H1 (cell line): Measurements from ENCODE around the gene LRRC27.

Experiments used
- BACH1 ChIP-seq: IDR thresholded peaks from 2 replicates; pipeline ENCODE4 v1.6.1; 2012; ENCODE audit warnings: low read length, improper control_type of control experiment
- EGR1 ChIP-seq: IDR thresholded peaks from 2 replicates; pipeline ENCODE4 v1.6.1; 2011; ENCODE audit warnings: low read depth, low read length, borderline replicate concordance
- EP300 ChIP-seq, 2 experiments: IDR thresholded peaks; 1 replicate in 1 of 2; 2 replicates in 1 of 2; pipeline ENCODE4 v1.6.1; 2011 to 2012; ENCODE audit warnings: low read depth in 2 of 2, low read length in 2 of 2, mild to moderate bottlenecking in 2 of 2, borderline replicate concordance in 1 of 2, inconsistent platforms in 1 of 2, moderate library complexity in 1 of 2
- EZH2 ChIP-seq: fragments of 200-600 bp; sonication (generic); IDR thresholded peaks from 2 replicates; pipeline ENCODE4 v1.7.1; 2012; ENCODE audit warnings: low read depth, mild to moderate bottlenecking, moderate library complexity, low read length, inconsistent platforms; ENCODE audit not compliant: severe bottlenecking
- JUN ChIP-seq: IDR thresholded peaks from 2 replicates; pipeline ENCODE4 v1.6.1; 2011; ENCODE audit warnings: low read depth, mild to moderate bottlenecking, improper control_type of control experiment, low read length
- MAFK ChIP-seq: IDR thresholded peaks from 2 replicates; pipeline ENCODE4 v1.6.1; 2012; ENCODE audit warnings: low read depth, mild to moderate bottlenecking, improper control_type of control experiment, low read length
- SRF ChIP-seq: IDR thresholded peaks from 2 replicates; pipeline ENCODE4 v1.6.1; 2011; ENCODE audit warnings: mild to moderate bottlenecking, low read depth, low read length, moderate library complexity
- TAF7 ChIP-seq: optimal IDR thresholded peaks from 2 replicates; pipeline ENCODE3; 2011; ENCODE audit warnings: low read depth, mild to moderate bottlenecking, inconsistent platforms, low read length, moderate library complexity, borderline replicate concordance
- ZNF274 ChIP-seq: IDR thresholded peaks from 2 replicates; pipeline ENCODE4 v1.7.0; 2012; ENCODE audit warnings: low read length, borderline replicate concordance; ENCODE audit errors: extremely low read depth
- TF ChIP-seq, protein P1 (sequence below), 3 experiments: IDR thresholded peaks; 1 replicate in 2 of 3; 2 replicates in 1 of 3; pipeline versions ENCODE4 v1.5.1 to v1.6.1; 2011; ENCODE audit warnings: low read length in 3 of 3, mild to moderate bottlenecking in 3 of 3, inconsistent platforms in 2 of 3, low read depth in 1 of 3, moderate library complexity in 1 of 3; ENCODE audit not compliant: insufficient read depth in 1 of 3; ENCODE audit errors: control extremely low read depth in 1 of 3

DNA sequence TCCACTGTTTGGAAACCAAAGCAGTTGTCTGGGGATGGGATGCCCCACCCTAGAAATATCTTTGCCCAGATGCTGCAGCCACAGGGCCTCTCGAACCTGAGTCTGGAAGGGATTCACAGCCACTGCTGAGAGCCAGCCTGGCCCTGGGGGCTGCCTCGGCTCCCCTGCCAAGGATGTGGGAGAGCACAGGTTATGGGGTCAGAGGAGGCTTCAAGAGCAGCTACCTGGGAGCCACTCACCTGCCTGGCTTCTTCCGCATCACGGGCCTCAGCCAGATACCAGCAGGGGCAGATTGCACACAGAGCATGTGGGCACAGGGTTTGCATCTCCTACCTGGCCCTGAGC is 59.7 kb downstream of the LRRC27 start:
- TF ChIP-seq, protein P1, sequence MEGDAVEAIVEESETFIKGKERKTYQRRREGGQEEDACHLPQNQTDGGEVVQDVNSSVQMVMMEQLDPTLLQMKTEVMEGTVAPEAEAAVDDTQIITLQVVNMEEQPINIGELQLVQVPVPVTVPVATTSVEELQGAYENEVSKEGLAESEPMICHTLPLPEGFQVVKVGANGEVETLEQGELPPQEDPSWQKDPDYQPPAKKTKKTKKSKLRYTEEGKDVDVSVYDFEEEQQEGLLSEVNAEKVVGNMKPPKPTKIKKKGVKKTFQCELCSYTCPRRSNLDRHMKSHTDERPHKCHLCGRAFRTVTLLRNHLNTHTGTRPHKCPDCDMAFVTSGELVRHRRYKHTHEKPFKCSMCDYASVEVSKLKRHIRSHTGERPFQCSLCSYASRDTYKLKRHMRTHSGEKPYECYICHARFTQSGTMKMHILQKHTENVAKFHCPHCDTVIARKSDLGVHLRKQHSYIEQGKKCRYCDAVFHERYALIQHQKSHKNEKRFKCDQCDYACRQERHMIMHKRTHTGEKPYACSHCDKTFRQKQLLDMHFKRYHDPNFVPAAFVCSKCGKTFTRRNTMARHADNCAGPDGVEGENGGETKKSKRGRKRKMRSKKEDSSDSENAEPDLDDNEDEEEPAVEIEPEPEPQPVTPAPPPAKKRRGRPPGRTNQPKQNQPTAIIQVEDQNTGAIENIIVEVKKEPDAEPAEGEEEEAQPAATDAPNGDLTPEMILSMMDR (IDR thresholded peaks at IDR 0.05; ENCODE audit: control extremely low read depth in 1 of 3, insufficient read depth in 1 of 3, low read depth in 1 of 3, low read length in 3 of 3) = no peak
- TF ChIP-seq EZH2 = no peak
- TF ChIP-seq EGR1 = no peak
- no peak for TF ChIP-seq MAFK
- TF ChIP-seq JUN = no peak
- TF ChIP-seq TAF7 = no peak
- no peak for TF ChIP-seq SRF
- no peak for TF ChIP-seq BACH1
- TF ChIP-seq EP300 (IDR thresholded peaks at IDR 0.05; ENCODE audit: borderline replicate concordance in 1 of 2, low read depth in 2 of 2, low read length in 2 of 2) = no peak
- no peak for TF ChIP-seq ZNF274
